HL-60 (cell line): ENCODE measurements around the gene TRIM54.

ENCODE experiments used
- CTCF ChIP-seq: IDR thresholded peaks from one replicate; pipeline ENCODE4 v1.5.1; 2011; ENCODE audit warnings: low read length, control low read depth, inconsistent platforms; ENCODE audit not compliant: insufficient read depth
- GABPA ChIP-seq: IDR thresholded peaks from 2 replicates; pipeline ENCODE4 v1.6.1; 2012; ENCODE audit warnings: low read depth
- POLR2AphosphoS5 ChIP-seq: IDR thresholded peaks from 2 replicates; pipeline ENCODE4 v1.6.1; 2012; ENCODE audit warnings: low read depth
- REST ChIP-seq: IDR thresholded peaks from 2 replicates; pipeline ENCODE4 v1.6.1; 2012; ENCODE audit warnings: low read depth; ENCODE audit not compliant: insufficient replicate concordance

- no peak for TF ChIP-seq CTCF
- TF ChIP-seq REST = no peak
- peak; percentile 96 for TF ChIP-seq POLR2AphosphoS5
- TF ChIP-seq GABPA = peak; percentile 79
Observed at GRCh38 chr2:27322766-27323595, 40.8 kb downstream of the TRIM54 start, which contains the start of gene MPV17.
